HUES6 (cell line): ENCODE data around the gene GRPEL1.
A peak's percentile ranks its signal among the peaks of the same experiment; 100 is the strongest.

Source experiments
- H3K27ac ChIP-seq: 2 replicates; pipeline ENCODE4 v1.7.0; 2013; ENCODE audit warnings: low read depth, mild to moderate bottlenecking, low read length, inconsistent platforms
- H3K27me3 ChIP-seq: 2 replicates; pipeline ENCODE4 v1.6.1; 2013; ENCODE audit warnings: low read length; ENCODE audit not compliant: control insufficient read depth, insufficient read depth
- H3K36me3 ChIP-seq: 2 replicates; pipeline ENCODE4 v1.6.1; 2013; ENCODE audit warnings: low read length; ENCODE audit not compliant: control insufficient read depth, insufficient read depth
- H3K4me1 ChIP-seq: 2 replicates; pipeline ENCODE4 v1.6.1; 2013; ENCODE audit warnings: low read length; ENCODE audit not compliant: control insufficient read depth, insufficient read depth
- H3K4me3 ChIP-seq: 2 replicates; pipeline ENCODE4 v1.5.1; 2013; ENCODE audit warnings: low read depth, low read length
- H3K9ac ChIP-seq: one replicate; pipeline ENCODE4 v1.6.1; 2013; ENCODE audit warnings: mild to moderate bottlenecking, low read length
- H3K9me3 ChIP-seq: 2 replicates; pipeline ENCODE4 v1.6.1; 2013; ENCODE audit warnings: low read depth, low read length; ENCODE audit not compliant: control insufficient read depth, insufficient read depth

GRPEL1 gene

GRCh38 chr4:7044137-7044930 is 23.5 kb downstream of the GRPEL1 start:
- peaks cover 18% of the 10 kb centered on the region for H3K4me1 ChIP-seq
- no peaks in the 10 kb centered on the region for H3K36me3 ChIP-seq
- peaks cover 27% of the 10 kb centered on the region for H3K27me3 ChIP-seq
- H3K4me3 ChIP-seq: peak overlapping the region; percentile 99
- H3K9me3 ChIP-seq: no peaks in the 10 kb centered on the region
- H3K27ac ChIP-seq: no peak overlapping the region
- H3K9ac ChIP-seq: peak overlapping the region; percentile 94

- Histone ChIP-seq H3K27ac (peak within 1 kb of the TSS; percentile 70; the same call in 1 of the 2 replicates), H3K36me3 (no peaks in the 10 kb centered on the region), H3K4me3 (peak within 1 kb of the TSS; percentile 99), H3K27me3 (peaks cover 27% of the 10 kb centered on the region), H3K9ac (peak within 1 kb of the TSS; percentile 94), H3K4me1 (peaks cover 18% of the 10 kb centered on the region), H3K9me3 (no peaks in the 10 kb centered on the region)
Observed at GRCh38 chr4:7043284-7044136, 24.4 kb downstream of the GRPEL1 start, which contains the start of gene TADA2B. Gene TADA2B (plus strand): TSS chr4:7043372. CDS start chr4:7043580, 208 bp downstream.

- Histone ChIP-seq H3K27me3 (peaks cover 27% of the 10 kb centered on the region), H3K9ac (peak overlapping the region; percentile 59), H3K27ac (no peak overlapping the region), H3K4me1 (peaks cover 18% of the 10 kb centered on the region), H3K4me3 (peak overlapping the region; percentile 78), H3K9me3 (no peaks in the 10 kb centered on the region), H3K36me3 (no peaks in the 10 kb centered on the region)
Observed at GRCh38 chr4:7042503-7043283, 25.2 kb downstream of the GRPEL1 start.

GRCh38 chr4:7041801-7042502 is 25.9 kb downstream of the GRPEL1 start:
- no peaks in the 10 kb centered on the region for H3K9me3 ChIP-seq
- peaks cover 27% of the 10 kb centered on the region for H3K27me3 ChIP-seq
- no peaks in the 10 kb centered on the region for H3K36me3 ChIP-seq
- H3K4me1 ChIP-seq: peaks cover 18% of the 10 kb centered on the region
- no peak overlapping the region for H3K27ac ChIP-seq
- H3K9ac ChIP-seq: peak overlapping the region; percentile 50
- H3K4me3 ChIP-seq: peak overlapping the region; percentile 78

- Histone ChIP-seq H3K9ac (no peak overlapping the region), H3K36me3 (no peaks in the 10 kb centered on the region), H3K9me3 (no peaks in the 10 kb centered on the region), H3K4me3 (no peak overlapping the region), H3K27ac (no peak overlapping the region), H3K4me1 (peaks cover 18% of the 10 kb centered on the region), H3K27me3 (peaks cover 27% of the 10 kb centered on the region)
Observed at GRCh38 chr4:7041246-7041645, 26.6 kb downstream of the GRPEL1 start.

GRCh38 chr4:7040765-7041164 is 27.1 kb downstream of the GRPEL1 start:
- H3K9ac ChIP-seq: no peak overlapping the region
- no peak overlapping the region for H3K4me3 ChIP-seq

GRCh38 chr4:7037425-7037824 is 30.4 kb downstream of the GRPEL1 start:
- no peak overlapping the region for H3K9ac ChIP-seq
- peaks cover 19% of the 10 kb centered on the region for H3K27me3 ChIP-seq
- no peaks in the 10 kb centered on the region for H3K9me3 ChIP-seq
- peaks cover 5% of the 10 kb centered on the region for H3K4me1 ChIP-seq
- peaks cover 4% of the 10 kb centered on the region for H3K36me3 ChIP-seq
- H3K4me3 ChIP-seq: no peak overlapping the region
- H3K27ac ChIP-seq: no peak overlapping the region

More at GRCh38 chr4:7040765-7041164, 27.1 kb downstream of the GRPEL1 start:
- H3K36me3 ChIP-seq: no peaks in the 10 kb centered on the region
- H3K27ac ChIP-seq: no peak overlapping the region
- peaks cover 15% of the 10 kb centered on the region for H3K4me1 ChIP-seq
- H3K9me3 ChIP-seq: no peaks in the 10 kb centered on the region
- peaks cover 27% of the 10 kb centered on the region for H3K27me3 ChIP-seq

GRCh38 chr4:7034262-7035081 is 33.4 kb downstream of the GRPEL1 start:
- Histone ChIP-seq H3K27me3 (no peaks in the 10 kb centered on the region), H3K9ac (no peak overlapping the region), H3K4me3 (no peak overlapping the region), H3K4me1 (no peaks in the 10 kb centered on the region), H3K36me3 (peaks cover 31% of the 10 kb centered on the region), H3K27ac (no peak overlapping the region), H3K9me3 (no peaks in the 10 kb centered on the region)

- Histone ChIP-seq H3K4me1 (no peaks in the 10 kb centered on the region), H3K36me3 (peaks cover 45% of the 10 kb centered on the region), H3K9me3 (no peaks in the 10 kb centered on the region), H3K4me3 (no peak overlapping the region), H3K27me3 (no peaks in the 10 kb centered on the region), H3K27ac (no peak overlapping the region), H3K9ac (no peak overlapping the region)
Observed at GRCh38 chr4:7032596-7032995, 35.3 kb downstream of the GRPEL1 start.
